PFSK-1 (cell line): Measurements from ENCODE around the gene KLHL24.

ENCODE experiments used
- FOXP2 ChIP-seq: optimal IDR thresholded peaks from 2 replicates; pipeline ENCODE3; 2011; ENCODE audit warnings: borderline replicate concordance, control low read depth, inconsistent platforms; ENCODE audit not compliant: insufficient read depth; ENCODE audit errors: extremely low read length, extremely low read depth
- POLR2AphosphoS5 ChIP-seq: IDR thresholded peaks from 2 replicates; pipeline ENCODE4 v1.6.1; 2012; ENCODE audit warnings: low read depth, mild to moderate bottlenecking, control low read depth, low read length, moderate library complexity
- REST ChIP-seq, 2 experiments: IDR thresholded peaks; 2 replicates each; pipeline versions ENCODE4 v1.6.1 to v1.8.0; 2011 to 2012; ENCODE audit warnings: low read depth in 2 of 2, low read length in 2 of 2, control low read depth in 1 of 2, inconsistent platforms in 1 of 2, mild to moderate bottlenecking in 1 of 2, moderate library complexity in 1 of 2; ENCODE audit not compliant: insufficient read depth in 1 of 2
- SIN3A ChIP-seq: IDR thresholded peaks from 2 replicates; pipeline ENCODE4 v1.6.1; 2012; ENCODE audit warnings: mild to moderate bottlenecking, low read length, moderate library complexity, borderline replicate concordance; ENCODE audit not compliant: insufficient read depth
- TAF1 ChIP-seq: IDR thresholded peaks from 2 replicates; pipeline ENCODE4 v1.6.1; 2012; ENCODE audit warnings: low read length, control low read depth, borderline replicate concordance; ENCODE audit not compliant: insufficient read depth

The KLHL24 gene

GRCh38 chr3:183711516-183711915 is 76.1 kb downstream of the KLHL24 start:
- no peak for TF ChIP-seq FOXP2
- no peak for TF ChIP-seq TAF1
- no peak for TF ChIP-seq SIN3A
- TF ChIP-seq REST (IDR thresholded peaks at IDR 0.05; ENCODE audit: insufficient read depth in 1 of 2, low read depth in 2 of 2, low read length in 2 of 2): no peak
- TF ChIP-seq POLR2AphosphoS5: no peak

GRCh38 chr3:183714622-183715021 is 79.2 kb downstream of the KLHL24 start:
- TF ChIP-seq SIN3A (no peak), REST (IDR thresholded peaks at IDR 0.05; ENCODE audit: insufficient read depth in 1 of 2, low read depth in 2 of 2, low read length in 2 of 2) (no peak), FOXP2 (no peak), POLR2AphosphoS5 (no peak), TAF1 (no peak)

- TF ChIP-seq POLR2AphosphoS5 (no peak), TAF1 (no peak), FOXP2 (no peak), REST (IDR thresholded peaks at IDR 0.05; ENCODE audit: insufficient read depth in 1 of 2, low read depth in 2 of 2, low read length in 2 of 2) (no peak), SIN3A (no peak)
Observed at GRCh38 chr3:183718012-183718411, 82.6 kb downstream of the KLHL24 start.

- TF ChIP-seq TAF1 (no peak), FOXP2 (no peak), SIN3A (no peak), REST (IDR thresholded peaks at IDR 0.05; ENCODE audit: insufficient read depth in 1 of 2, low read depth in 2 of 2, low read length in 2 of 2) (no peak), POLR2AphosphoS5 (no peak)
Observed at GRCh38 chr3:183725387-183725786, 90.0 kb downstream of the KLHL24 start.

GRCh38 chr3:183728204-183728603 is 92.8 kb downstream of the KLHL24 start:
- no peak for TF ChIP-seq POLR2AphosphoS5
- no peak for TF ChIP-seq REST (IDR thresholded peaks at IDR 0.05; ENCODE audit: insufficient read depth in 1 of 2, low read depth in 2 of 2, low read length in 2 of 2)
- TF ChIP-seq SIN3A: no peak
- TF ChIP-seq FOXP2: no peak
- no peak for TF ChIP-seq TAF1
